ENCODE measurements around the gene CDK14.

CDK14 gene

DNA sequence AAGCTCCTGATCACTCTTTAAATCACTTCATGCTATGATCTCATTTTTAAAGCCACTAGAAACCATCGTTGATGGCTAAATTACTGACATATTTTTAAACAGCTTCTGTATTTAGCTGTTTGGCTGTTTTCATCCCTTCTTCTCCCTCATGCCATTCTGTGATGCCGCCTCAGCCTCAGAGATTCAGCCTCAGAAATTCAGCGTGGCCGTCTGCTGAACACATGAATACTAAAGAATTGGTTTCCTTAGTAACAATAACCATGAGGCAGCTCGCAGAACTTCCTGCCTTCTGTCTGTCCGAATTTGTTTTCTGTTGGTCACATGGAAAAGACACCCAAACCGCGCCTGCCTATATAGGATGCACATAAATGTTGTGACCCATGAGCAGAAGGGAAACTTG lies 637.1 kb downstream of the CDK14 start:
- no peak overlapping the region for H3K4me3 ChIP-seq (replicated peaks; ENCODE audit: insufficient read depth, low read length)
- no peak overlapping the region for H3K27ac ChIP-seq (replicated peaks)
- DNase-seq (ENCODE audit: low read depth in 1 of 2, low spot score in 1 of 2), result no peak
- TF ChIP-seq POLR2AphosphoS5 (IDR thresholded peaks at IDR 0.05; ENCODE audit: low read depth), result no peak
- TF ChIP-seq GABPA (IDR thresholded peaks at IDR 0.05; ENCODE audit: low read depth), result no peak
- TF ChIP-seq, protein P1, sequence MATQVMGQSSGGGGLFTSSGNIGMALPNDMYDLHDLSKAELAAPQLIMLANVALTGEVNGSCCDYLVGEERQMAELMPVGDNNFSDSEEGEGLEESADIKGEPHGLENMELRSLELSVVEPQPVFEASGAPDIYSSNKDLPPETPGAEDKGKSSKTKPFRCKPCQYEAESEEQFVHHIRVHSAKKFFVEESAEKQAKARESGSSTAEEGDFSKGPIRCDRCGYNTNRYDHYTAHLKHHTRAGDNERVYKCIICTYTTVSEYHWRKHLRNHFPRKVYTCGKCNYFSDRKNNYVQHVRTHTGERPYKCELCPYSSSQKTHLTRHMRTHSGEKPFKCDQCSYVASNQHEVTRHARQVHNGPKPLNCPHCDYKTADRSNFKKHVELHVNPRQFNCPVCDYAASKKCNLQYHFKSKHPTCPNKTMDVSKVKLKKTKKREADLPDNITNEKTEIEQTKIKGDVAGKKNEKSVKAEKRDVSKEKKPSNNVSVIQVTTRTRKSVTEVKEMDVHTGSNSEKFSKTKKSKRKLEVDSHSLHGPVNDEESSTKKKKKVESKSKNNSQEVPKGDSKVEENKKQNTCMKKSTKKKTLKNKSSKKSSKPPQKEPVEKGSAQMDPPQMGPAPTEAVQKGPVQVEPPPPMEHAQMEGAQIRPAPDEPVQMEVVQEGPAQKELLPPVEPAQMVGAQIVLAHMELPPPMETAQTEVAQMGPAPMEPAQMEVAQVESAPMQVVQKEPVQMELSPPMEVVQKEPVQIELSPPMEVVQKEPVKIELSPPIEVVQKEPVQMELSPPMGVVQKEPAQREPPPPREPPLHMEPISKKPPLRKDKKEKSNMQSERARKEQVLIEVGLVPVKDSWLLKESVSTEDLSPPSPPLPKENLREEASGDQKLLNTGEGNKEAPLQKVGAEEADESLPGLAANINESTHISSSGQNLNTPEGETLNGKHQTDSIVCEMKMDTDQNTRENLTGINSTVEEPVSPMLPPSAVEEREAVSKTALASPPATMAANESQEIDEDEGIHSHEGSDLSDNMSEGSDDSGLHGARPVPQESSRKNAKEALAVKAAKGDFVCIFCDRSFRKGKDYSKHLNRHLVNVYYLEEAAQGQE (IDR thresholded peaks at IDR 0.05; ENCODE audit: insufficient replicate concordance, low read depth), result no peak
- no peak for TF ChIP-seq SPI1 (IDR thresholded peaks at IDR 0.05; ENCODE audit: borderline replicate concordance, low read depth)
- TF ChIP-seq, protein P2, sequence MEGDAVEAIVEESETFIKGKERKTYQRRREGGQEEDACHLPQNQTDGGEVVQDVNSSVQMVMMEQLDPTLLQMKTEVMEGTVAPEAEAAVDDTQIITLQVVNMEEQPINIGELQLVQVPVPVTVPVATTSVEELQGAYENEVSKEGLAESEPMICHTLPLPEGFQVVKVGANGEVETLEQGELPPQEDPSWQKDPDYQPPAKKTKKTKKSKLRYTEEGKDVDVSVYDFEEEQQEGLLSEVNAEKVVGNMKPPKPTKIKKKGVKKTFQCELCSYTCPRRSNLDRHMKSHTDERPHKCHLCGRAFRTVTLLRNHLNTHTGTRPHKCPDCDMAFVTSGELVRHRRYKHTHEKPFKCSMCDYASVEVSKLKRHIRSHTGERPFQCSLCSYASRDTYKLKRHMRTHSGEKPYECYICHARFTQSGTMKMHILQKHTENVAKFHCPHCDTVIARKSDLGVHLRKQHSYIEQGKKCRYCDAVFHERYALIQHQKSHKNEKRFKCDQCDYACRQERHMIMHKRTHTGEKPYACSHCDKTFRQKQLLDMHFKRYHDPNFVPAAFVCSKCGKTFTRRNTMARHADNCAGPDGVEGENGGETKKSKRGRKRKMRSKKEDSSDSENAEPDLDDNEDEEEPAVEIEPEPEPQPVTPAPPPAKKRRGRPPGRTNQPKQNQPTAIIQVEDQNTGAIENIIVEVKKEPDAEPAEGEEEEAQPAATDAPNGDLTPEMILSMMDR (IDR thresholded peaks at IDR 0.05; ENCODE audit: insufficient read depth, low read length), result no peak
- no peaks in the 10 kb centered on the region for H3K27me3 ChIP-seq (ENCODE audit: insufficient read depth, poor library complexity, severe bottlenecking)

- no peak overlapping the region for H3K4me3 ChIP-seq (replicated peaks; ENCODE audit: insufficient read depth, low read length)
- H3K27ac ChIP-seq (replicated peaks), result no peak overlapping the region
- DNase-seq (ENCODE audit: low read depth in 1 of 2, low spot score in 1 of 2), result peak in 1 of 2 experiments; percentile 5
- TF ChIP-seq, protein P1 (IDR thresholded peaks at IDR 0.05; ENCODE audit: insufficient replicate concordance, low read depth), result no peak
- TF ChIP-seq GABPA (IDR thresholded peaks at IDR 0.05; ENCODE audit: low read depth), result no peak
- TF ChIP-seq, protein P2 (IDR thresholded peaks at IDR 0.05; ENCODE audit: insufficient read depth, low read length), result no peak
- no peaks in the 10 kb centered on the region for H3K27me3 ChIP-seq (ENCODE audit: insufficient read depth, poor library complexity, severe bottlenecking)
These were observed 639.2 kb downstream of the CDK14 start for GRCh38 chr7:91235211-91235832.

GRCh38 chr7:91239171-91239604 lies 643.1 kb downstream of the CDK14 start:
- TF ChIP-seq POLR2AphosphoS5 (IDR thresholded peaks at IDR 0.05; ENCODE audit: low read depth) (peak; percentile 86), GABPA (IDR thresholded peaks at IDR 0.05; ENCODE audit: low read depth) (no peak)
- H3K27ac ChIP-seq (replicated peaks), result no peak overlapping the region
- no peak overlapping the region for H3K4me3 ChIP-seq (replicated peaks; ENCODE audit: insufficient read depth, low read length)
- peak; percentile 28 to 33 for DNase-seq (ENCODE audit: low read depth in 1 of 2, low spot score in 1 of 2)
- no peaks in the 10 kb centered on the region for H3K27me3 ChIP-seq (ENCODE audit: insufficient read depth, poor library complexity, severe bottlenecking)

DNA sequence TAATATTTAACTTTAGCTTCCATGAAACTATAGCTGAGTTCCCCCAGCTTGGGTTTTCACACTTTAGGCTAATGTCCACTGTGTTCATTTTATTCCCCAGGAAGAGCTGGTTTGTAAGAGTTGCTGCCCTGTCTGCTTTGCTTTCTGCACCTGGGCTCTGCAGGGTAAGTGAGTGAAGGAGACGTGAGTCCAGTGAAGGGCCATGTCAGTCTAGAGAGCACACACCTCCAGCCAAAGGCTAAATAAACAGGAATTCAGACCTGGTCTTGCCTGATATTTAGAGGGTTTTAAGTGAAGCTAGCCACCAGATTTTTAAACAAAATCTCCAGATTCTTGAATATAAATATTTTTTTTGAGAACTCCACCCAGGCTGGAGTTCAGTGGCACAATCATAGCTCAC lies 643.7 kb downstream of the CDK14 start:
- DNase-seq (ENCODE audit: low read depth in 1 of 2, low spot score in 1 of 2), result no peak
- H3K27ac ChIP-seq (replicated peaks), result no peak overlapping the region
- H3K4me3 ChIP-seq (replicated peaks; ENCODE audit: insufficient read depth, low read length), result no peak overlapping the region
- no peaks in the 10 kb centered on the region for H3K27me3 ChIP-seq (ENCODE audit: insufficient read depth, poor library complexity, severe bottlenecking)
- TF ChIP-seq POLR2AphosphoS5 (IDR thresholded peaks at IDR 0.05; ENCODE audit: low read depth), result no peak
- TF ChIP-seq SPI1 (IDR thresholded peaks at IDR 0.05; ENCODE audit: borderline replicate concordance, low read depth), result no peak
- no peak for TF ChIP-seq GABPA (IDR thresholded peaks at IDR 0.05; ENCODE audit: low read depth)
- TF ChIP-seq, protein P1 (IDR thresholded peaks at IDR 0.05; ENCODE audit: insufficient replicate concordance, low read depth), result no peak
- TF ChIP-seq, protein P2 (IDR thresholded peaks at IDR 0.05; ENCODE audit: insufficient read depth, low read length), result no peak
